ENCODE data around the gene KRT5.

Gene KRT5

DNA sequence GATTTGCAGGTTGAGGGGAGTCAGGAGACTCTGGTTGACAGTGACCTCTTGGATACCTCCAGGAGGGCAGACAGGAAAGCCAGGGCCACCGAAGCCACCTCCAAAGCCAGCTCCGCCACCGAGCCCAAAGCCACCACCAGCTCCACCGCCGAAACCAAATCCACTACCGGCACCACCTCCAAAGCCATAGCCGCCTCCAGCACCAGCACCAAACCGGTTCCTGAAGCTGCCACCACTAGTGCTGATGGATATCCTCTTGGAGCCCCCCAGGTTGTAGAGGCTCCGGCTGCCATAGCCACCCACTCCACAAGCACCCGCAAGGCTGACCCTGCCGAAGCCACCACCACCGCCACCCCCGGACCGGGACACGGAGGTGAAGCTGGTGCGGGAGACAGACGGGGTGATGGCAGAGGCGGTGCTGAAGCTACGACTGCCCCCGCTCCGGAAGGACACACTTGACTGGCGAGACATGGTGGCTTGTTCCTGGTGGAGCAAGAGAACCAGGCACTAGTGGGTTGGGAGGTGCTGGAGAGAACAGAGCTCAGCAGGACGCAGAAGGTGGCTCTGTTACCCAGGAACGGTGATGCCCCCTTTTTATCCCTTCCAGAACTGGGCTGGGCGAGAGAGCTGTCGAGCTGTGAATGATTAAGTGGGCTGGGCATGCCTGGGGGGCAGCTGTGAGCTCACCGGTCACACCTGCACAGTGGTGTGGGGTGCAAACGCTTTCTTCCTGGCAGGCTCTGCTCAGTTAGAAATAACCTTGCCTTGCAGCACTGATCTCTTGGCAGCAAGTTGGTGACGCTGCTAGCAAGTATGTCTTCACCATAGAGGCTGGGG, at the start of gene KRT5:
TSS of gene KRT5 (minus strand) at position 569 of the 837 bp plus-strand sequence. CDS start at position 471, 98 bp downstream.
- no peak for DNase-seq

- DNase-seq, result no peak
Measured at GRCh38 chr12:52568111-52568510, 47.9 kb upstream of the KRT5 start.

DNA sequence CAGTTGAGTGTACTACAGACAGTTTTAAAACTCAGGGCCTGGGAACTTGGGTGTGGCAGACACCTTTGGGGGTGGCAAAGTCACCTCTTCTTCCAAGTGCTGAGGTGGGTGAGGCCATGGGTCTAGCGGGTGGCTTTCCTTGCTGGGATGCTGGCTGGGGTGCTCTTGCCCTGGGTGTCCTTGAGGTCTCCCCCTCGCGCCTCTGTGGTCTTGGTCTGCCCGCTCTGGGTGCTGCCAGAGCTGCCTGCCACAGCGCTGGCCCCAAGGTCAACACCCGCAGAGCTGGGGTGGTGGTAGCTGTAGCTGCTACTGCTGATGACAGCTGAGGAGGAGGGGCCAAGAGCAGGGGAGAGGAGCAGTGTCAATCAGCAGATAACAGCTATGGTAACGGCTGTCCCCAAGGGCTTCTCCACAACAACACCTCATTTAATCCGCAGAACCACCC, 46.7 kb upstream of the KRT5 start:
- DNase-seq, result no peak

GRCh38 chr12:52564582-52564981, 44.4 kb upstream of the KRT5 start:
- DNase-seq, result no peak

GRCh38 chr12:52561880-52562449, 41.8 kb upstream of the KRT5 start:
- DNase-seq, result no peak

GRCh38 chr12:52559979-52560378, 39.8 kb upstream of the KRT5 start:
- DNase-seq, result no peak

DNA sequence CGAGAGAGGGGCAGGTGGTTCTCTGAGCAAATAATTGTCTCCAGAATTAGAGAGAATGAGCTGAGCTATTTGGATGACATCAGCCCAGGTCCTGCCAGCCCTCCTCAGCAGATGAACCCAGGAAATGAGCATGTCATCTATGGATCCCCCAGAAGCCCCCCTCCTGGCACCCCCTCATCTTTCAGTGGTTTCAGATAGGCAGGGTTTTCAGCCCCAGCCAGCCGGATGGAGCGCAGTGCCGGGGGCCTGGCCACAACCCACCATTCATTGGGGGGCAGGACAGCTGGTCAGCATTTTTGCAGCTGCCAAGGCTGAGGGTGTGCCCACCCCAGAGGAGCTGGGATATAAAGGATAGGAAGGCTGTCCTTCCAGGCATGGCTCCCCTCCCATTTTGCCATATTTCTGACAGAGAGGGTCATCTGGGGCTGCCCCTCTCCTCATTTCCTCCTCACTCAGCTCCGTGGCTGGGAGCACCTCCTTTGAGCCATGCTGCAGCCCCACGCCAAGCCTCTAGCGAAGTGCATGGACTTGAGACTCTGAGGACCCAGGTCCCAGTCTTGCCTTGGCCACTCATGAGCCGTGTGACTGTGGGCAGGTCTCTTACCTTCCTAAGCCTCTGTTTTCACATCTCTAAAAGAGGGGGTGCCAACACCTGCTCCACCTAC, 38.7 kb upstream of the KRT5 start:
- DNase-seq, result no peak

GRCh38 chr12:52557476-52557875, 37.3 kb upstream of the KRT5 start:
- no peak for DNase-seq

- DNase-seq, result no peak
Measured at GRCh38 chr12:52555577-52555976, 35.4 kb upstream of the KRT5 start.

DNA sequence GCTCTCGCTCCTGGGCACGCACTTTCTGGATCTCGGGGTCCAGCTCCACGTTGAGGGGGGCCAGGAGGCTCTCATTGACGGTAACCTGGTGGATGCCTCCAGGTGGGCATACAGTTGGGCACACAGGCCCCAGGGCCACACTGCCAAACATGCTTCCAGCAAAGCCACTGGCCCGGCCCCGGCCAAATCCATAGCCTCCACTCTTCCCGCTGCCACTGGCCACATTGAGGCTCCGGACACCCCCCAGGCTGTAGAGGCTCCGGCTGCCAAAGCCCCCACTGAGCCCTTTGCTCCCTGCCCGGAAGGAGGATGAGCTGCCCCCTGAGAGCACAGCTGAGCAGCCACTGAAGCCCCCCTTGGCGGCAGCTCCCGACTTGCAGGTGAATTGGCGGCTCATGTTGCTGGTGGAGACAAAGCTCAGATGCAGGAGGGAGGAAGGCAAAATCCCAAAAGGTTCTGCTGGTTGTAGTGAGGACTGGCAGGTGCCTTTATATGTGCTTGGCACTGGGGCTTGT, 32.5 kb upstream of the KRT5 start, which contains the start of gene KRT71:
TSS of gene KRT71 (minus strand) at position 465 of the 515 bp plus-strand sequence. CDS start at position 397, 68 bp downstream.
- no peak for DNase-seq

- no peak for DNase-seq
Measured at GRCh38 chr12:52552055-52552454, 31.9 kb upstream of the KRT5 start.

DNA sequence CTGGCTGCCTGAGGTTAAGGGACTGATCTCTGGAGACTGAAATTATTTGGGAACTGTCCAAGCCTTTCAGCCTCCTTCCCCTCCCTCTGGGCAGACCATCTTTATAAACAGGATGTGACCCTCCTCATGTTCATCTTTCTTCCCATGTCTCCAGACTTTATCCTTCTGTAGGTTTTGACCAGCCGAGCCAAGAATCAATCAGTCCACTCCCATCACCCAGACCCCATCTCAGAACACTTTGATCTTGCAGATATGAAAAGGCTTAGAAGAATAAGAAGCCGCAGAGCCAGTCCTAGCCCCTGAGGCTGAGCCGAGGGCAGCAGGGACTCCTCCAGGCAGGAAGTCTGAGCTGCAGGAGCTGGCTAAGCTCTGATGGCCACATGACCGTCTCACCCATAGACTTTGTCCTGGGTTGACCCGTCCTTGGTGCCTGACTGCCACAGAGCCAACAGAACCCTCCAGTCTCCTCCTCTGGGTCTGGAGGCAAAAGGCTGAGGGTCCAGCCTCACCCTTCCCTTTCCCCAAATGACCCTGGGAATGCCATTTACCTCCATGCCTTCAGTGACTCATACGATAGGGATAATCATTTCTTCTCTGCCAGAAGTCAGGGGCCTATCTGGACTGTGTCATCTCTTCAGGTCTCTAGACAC, 31.1 kb upstream of the KRT5 start:
- DNase-seq, result no peak

GRCh38 chr12:52546126-52546525, 25.9 kb upstream of the KRT5 start:
- DNase-seq, result no peak

DNA sequence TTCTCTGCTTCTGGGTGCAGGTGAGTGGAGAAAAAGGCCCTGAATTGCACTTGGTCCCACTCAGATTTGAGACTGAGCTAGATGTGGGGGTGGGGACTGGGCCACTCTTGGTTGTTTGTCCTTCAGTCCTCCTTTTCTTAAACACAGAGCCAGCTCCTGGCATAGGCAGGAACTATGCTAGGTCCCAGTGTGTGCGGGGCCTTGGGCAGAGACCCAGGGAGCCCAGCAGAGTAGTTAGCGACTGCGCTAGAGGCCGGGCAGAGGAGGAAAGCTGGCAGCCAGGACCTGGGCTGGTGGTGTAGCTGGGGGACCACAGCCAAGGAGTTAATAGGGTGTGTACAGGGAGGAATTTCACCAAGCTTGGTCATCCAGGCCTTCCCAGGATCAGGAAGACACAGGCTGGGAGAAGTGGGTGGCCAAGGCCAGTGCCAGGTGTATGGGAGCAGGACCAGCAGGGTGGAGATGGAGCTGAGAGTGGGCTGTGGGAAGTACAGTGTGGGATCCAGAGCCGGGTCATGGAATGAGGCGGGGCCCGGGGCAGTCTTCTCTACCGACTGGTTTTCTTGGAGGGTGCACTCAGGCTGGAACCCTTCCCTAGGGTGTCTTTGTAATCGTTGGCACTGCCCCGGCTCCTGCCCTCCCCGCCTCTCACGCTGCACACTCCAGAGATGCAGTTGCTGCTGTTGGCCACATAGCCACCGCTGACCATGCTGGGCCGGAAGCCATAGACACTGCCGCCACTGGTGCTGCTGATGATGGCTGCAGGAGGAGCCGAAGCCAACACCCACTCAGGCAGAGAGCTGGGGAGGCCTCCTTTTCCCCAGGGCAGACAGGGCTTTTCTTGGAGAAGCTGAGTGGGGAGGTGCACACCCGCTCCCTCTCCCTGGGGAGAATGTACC, 24.0 kb upstream of the KRT5 start:
- DNase-seq, result no peak

DNA sequence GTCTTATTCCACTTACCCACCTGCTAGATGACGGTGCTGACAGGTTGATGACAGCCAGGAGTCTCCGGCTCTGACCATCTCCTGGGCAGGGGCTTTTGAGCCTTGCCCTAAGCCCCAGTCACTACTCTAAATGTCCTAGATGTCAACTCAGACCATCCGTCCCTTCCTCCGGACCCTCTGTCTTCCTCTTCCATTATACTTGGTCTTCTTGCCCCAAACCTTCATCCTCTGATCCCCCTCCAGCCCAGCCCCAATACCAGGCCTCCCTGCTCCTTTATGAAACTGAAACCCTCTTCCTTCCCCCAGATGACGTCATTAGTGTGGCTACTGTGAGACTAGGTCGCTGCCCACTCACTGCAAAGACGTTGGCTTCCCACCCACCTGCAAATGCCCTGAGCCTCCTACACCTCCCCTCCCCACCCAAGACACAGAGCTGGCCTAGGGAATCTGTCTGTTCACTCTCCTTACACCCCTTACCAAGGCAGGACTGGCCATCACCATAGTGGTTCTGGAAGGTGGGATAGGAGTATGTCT, 22.7 kb upstream of the KRT5 start:
- DNase-seq, result no peak

DNA sequence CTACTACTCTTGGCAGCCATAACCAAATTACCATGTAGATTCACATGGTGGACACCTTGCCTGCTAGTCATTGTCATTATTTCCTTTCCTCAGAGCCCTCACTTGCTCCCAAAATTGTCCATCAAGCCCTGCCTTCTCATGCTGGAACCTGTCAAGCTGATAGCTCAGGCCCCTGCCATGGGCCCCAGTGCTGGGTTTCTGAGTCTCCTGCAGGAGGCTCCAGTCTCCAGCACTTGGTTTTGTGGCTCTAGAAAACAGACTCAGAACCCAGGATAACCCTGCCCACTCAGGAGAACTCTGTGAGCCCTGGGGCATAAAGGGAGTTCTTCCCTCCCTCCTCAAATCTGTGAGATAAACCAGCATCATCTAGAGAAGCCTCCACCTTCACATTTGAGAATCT, 22.0 kb upstream of the KRT5 start:
- no peak for DNase-seq

DNA sequence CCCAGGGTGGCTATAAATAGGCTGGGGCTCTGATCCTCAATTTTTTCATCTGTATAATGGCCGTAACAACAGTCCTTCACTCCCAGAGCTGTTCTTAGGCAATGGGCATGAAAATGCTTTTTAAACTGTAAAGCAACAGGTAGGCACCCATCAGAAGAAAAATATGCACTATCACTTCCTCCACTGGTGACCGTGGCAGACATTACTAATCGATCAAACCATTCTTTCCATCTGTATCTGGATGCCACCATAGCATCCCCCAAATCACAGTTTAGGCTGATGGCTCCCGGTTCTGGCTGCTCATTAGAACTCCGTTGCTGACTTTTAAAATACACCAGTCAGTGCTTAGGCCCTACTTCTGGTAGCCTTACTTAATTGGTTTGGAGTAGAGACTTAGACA, 21.5 kb upstream of the KRT5 start:
- DNase-seq, result no peak

- DNase-seq, result no peak
Measured at GRCh38 chr12:52540531-52540930, 20.3 kb upstream of the KRT5 start.

GRCh38 chr12:52539821-52540173, 19.6 kb upstream of the KRT5 start:
- DNase-seq, result no peak

- peak in 1 of 2 experiments; percentile 4 for DNase-seq
Measured at GRCh38 chr12:52539083-52539820, 19.1 kb upstream of the KRT5 start.

- no peak for DNase-seq
Measured at GRCh38 chr12:52537101-52537500, 16.9 kb upstream of the KRT5 start.

Measured in NCI-H187 (cell line).